ENCODE results near the gene SMPD3. TPM values are rescaled to one million over a fixed set of nuclear protein-coding genes. Genes with fewer than 3 reads are reported as not detected.

The SMPD3 gene
- total and polyA plus RNA-seq, 9 of the 15 experiments (the other 6 are each of a cell fraction or from before 2014, with no cell fraction given): 0.03 to 1.2 (median 0.18) TPM

DNA sequence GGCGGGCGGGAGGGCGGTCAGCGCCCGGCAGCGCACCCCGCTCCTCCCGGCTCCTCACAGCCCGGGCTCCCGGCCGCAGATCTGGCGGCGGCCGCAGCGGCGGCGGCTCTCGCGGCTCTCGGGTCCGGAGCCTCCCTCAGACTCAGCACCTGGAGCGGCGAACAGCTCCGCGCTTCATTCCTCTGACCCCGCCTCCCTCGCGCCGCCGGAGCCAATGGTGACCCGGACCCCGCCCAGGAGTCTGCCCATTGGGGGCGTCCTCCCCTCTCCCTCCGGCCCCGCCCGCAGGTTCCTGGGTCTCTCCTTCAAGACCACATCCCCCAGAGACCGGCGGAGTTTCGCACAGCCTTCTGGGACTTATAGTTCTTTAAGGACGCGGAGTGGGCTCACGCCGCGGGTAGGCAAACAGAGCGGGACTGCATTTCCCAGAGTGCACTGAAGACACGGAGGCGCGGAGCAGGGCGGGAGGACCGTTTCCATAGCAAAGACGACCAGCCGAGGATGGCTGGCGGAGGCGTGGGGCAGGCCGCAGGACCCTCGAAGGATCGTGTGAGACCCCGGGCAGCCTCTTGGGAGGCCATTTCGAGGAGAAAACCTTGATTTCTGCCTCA, at the start of gene SMPD3 (continued):
- TF ChIP-seq POLR2H (tag; IDR thresholded peaks at IDR 0.05; ENCODE audit: low read depth): no peak
- TF ChIP-seq CSDE1 (IDR thresholded peaks at IDR 0.05): no peak
- no peak for TF ChIP-seq SRSF1 (IDR thresholded peaks at IDR 0.05; ENCODE audit: low read depth, low read length)
- no peak for TF ChIP-seq SNAPC5 (CRISPR knock-in tag; IDR thresholded peaks at IDR 0.05)
- TF ChIP-seq ZNF253 (CRISPR knock-in tag; conservative IDR thresholded peaks at IDR 0.05): no peak
- TF ChIP-seq ZNF239 (CRISPR knock-in tag; IDR thresholded peaks at IDR 0.05): no peak
- no peak for TF ChIP-seq RBM39 (optimal IDR thresholded peaks at IDR 0.05; ENCODE audit: low read depth, low read length)
- no peak for TF ChIP-seq NCOR1 (IDR thresholded peaks at IDR 0.05)
- TF ChIP-seq MTA3 (IDR thresholded peaks at IDR 0.05; ENCODE audit: borderline replicate concordance): no peak; the same call in 1 of the 2 replicates
- TF ChIP-seq CREB3L1 (IDR thresholded peaks at IDR 0.05; ENCODE audit: borderline replicate concordance, low read depth): peak; percentile 81
- no peak for TF ChIP-seq KLF6 (CRISPR knock-in tag; IDR thresholded peaks at IDR 0.05; ENCODE audit: borderline replicate concordance)
- TF ChIP-seq MLLT1 (IDR thresholded peaks at IDR 0.05): no peak
- no peak for TF ChIP-seq ZNF121 (CRISPR knock-in tag; conservative IDR thresholded peaks at IDR 0.05)
- no peak for TF ChIP-seq PHF20 (IDR thresholded peaks at IDR 0.05; ENCODE audit: partially characterized antibody)
- TF ChIP-seq E2F8 (IDR thresholded peaks at IDR 0.05; ENCODE audit: low read depth, partially characterized antibody): no peak
- TF ChIP-seq ZNF197 (CRISPR knock-in tag; IDR thresholded peaks at IDR 0.05; ENCODE audit: low read depth): peak; percentile 79; the same call in 1 of the 2 replicates
- TF ChIP-seq KDM4B (IDR thresholded peaks at IDR 0.05; ENCODE audit: borderline replicate concordance in 2 of 2, low read depth in 1 of 2): no peak
- peak; percentile 33 for TF ChIP-seq CCNT2 (IDR thresholded peaks at IDR 0.05; ENCODE audit: borderline replicate concordance, extremely low read depth, insufficient read length, low read depth, low read length)
- TF ChIP-seq NR2C1 (IDR thresholded peaks at IDR 0.05): no peak
- 0 out of 2 replicates have a peak, but pooled peaks have one; percentile 31 for TF ChIP-seq NR2C1 (tag; IDR thresholded peaks at IDR 0.05)
- TF ChIP-seq NBN (IDR thresholded peaks at IDR 0.05; ENCODE audit: low read depth): no peak
- no peak for TF ChIP-seq NR2F6 (CRISPR knock-in tag; IDR thresholded peaks at IDR 0.05)
- peak; percentile 99 for TF ChIP-seq TCF7 (IDR thresholded peaks at IDR 0.05; ENCODE audit: borderline replicate concordance)
- TF ChIP-seq NFIC (IDR thresholded peaks at IDR 0.05): no peak
